ENCODE data around the gene ELOVL1.

DNA sequence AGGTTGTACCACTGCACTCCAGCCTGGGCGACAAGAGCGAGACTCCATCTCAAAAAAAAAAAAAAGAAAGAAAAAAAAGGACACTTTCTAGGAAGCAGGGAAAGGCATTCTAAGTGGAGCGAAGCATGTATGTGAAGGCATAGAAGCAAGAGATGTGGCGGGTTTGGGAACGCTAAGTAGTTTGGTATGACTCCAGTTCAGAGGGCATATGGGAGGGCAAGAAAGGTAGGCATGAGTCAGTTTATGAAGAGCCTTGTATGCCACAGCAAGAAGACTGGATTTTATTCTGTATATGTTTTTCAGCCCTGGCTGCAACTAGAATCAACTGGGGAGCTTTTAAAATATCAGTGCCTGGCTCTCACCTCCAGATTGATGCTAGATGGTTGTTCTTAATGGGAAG is 4.4 kb upstream of the ELOVL1 start:
- TF ChIP-seq, protein P1, sequence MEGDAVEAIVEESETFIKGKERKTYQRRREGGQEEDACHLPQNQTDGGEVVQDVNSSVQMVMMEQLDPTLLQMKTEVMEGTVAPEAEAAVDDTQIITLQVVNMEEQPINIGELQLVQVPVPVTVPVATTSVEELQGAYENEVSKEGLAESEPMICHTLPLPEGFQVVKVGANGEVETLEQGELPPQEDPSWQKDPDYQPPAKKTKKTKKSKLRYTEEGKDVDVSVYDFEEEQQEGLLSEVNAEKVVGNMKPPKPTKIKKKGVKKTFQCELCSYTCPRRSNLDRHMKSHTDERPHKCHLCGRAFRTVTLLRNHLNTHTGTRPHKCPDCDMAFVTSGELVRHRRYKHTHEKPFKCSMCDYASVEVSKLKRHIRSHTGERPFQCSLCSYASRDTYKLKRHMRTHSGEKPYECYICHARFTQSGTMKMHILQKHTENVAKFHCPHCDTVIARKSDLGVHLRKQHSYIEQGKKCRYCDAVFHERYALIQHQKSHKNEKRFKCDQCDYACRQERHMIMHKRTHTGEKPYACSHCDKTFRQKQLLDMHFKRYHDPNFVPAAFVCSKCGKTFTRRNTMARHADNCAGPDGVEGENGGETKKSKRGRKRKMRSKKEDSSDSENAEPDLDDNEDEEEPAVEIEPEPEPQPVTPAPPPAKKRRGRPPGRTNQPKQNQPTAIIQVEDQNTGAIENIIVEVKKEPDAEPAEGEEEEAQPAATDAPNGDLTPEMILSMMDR (IDR thresholded peaks at IDR 0.05), result no peak
- TF ChIP-seq POLR2A (IDR thresholded peaks at IDR 0.05) (no peak), EP300 (IDR thresholded peaks at IDR 0.05) (no peak)

All from tibial nerve (tissue), 4 donors.